Measurements from ENCODE around the gene KRT84.
"Not testable (repeated sequence)": the region's sequence is repeated elsewhere in the genome, so short reads cannot be mapped to it uniquely, and the experiment has no call there.

The KRT84 gene

DNA sequence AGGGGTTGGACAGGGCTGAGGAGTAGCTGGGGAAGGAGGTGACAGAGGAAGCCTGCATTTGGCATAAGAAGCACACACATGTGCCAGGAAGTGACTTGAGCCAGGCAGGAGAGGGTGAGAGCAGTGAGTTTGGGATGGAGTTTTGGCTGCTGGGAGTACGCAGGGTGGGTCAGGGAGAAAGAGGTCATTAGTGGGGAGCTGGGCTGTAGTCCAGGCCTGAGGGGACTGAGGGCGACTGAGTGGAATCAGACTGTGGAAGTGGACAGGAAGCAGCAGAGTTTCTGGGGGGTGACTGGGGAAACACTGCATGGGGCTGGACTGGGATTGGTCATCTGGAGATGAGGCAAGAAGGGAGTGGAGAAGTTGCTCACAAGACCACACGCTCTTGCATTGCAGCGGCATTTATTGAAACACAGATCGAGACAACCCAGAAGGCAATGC, 25.8 kb downstream of the KRT84 start:
- no peak for DNase-seq

DNA sequence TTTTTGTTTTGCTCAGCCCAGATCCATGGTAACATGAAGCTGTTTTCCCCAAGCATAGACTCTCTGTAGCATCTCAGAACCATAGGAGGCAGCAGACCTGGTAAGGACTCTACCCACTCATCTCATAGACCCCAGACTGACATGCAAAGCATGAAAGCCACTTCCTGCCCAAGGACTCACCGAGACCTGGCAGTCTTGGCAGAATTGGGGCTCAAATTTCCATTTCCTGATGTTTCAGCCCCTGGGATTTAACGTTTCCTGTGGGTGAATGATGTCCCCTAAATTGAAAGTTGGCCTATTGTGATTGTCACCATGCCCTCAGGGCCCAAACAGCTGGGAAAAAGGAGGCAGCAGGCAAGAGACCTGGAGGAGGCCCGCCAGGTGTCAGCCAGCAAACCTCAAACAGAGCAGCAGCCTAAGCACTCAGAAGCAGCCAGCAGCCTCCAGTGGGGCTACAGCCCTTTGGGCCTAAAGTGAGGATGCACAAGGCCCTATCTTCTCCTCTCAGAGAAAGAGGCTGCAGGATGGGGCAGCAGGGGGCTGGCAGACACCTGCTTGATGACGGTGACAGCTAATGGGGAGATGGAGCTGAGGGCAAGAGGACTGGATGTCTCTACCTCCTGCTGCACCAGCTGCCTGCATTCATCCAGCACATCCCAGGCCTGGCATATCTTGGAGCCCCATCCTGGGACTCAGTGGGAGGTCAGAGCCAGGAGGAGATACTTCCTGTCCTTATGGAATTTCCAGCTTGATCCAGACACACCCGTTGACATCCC, 26.7 kb downstream of the KRT84 start:
- no peak for DNase-seq

DNA sequence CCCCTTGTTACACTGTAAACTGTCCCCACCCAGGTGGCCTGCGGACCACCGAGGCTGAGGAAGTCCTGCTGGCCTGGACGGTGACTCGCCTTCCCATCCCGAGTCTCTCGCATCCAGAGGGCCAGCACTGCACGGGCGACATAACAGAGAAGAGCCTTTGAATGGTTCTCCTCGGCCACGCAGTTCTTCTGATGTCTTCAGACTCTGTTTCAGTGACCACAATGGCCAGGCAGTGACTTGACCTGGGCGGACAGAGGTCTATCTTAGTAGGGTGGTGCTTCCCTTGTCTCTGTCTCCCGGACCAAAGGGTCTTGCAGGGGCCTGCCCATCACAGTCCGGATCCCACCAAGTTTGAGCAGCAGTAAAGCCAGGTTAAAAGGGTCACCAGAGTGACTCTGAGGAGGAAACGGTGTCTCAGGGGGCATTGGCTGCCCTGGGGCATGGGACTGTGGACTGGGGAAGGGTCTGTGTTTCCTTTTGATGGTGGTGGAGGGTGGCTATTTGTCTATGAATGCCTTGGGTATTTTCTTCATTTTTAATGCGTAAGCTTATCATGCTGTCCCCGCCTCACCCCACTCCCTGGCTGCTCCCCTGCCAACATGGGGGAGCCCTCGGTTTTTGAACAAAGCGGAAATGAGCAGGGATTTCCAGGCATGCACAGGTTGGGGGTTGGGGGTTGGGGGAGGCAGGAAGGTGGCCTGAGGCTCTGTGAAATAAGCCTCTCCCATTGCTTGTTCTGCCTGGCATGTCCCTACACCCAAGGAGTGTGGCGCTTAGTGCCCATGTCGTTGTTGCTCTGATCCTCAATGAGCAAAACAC, 28.5 kb downstream of the KRT84 start:
- DNase-seq = no peak

DNA sequence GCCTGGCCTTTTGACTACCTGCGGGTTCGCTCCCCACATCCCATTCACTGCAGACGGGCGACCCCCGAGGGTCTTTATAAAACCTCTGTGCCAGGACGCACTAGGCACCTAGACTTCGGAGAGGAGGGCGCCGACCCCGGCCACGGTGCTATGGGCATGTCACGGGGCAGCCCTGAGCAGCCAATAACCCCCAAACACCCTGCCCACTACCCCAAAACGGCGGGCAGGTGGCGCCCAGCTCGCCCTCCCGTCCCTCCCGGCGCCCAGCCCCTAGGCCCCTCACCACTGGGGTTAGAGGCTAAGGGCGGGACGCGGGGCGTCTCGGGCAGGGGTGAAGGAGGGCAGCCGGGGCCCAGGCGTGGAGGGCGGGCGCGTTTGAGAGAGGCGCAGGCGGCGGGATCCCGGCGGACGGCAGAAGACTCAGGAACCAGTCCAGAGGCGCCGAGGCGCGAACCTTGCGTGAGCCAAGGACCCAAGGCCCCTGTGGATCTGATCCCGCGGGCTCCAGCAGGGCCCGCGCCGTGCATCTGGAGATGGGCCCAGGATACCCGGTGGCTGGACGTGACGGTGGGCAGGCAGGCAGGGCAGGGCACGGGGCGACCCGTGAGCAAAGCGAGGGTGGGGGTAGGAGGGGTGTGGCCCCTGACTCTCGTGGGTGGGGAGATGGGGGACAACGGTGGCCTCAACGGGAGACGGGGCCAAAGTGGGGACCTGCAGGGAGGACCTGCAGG, 29.3 kb downstream of the KRT84 start:
- DNase-seq = no peak

DNA sequence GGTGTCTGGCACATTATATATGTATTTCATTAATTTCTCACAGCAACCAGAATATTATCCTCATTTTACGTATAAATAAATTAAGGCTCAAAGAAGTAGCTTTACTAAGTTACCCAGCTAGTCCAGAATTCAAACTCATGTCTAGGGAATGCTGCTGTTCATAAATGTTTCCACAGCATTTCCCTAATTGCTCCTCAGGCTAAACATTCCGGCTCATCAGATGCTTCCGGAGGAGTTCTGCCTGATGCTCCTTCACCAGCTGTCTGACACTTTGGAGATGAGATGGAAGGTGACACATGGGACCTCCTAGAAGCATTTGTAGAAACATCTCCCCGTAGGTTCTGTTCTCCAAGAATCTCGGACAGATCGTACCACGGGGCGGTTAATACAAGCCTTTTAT, 30.3 kb downstream of the KRT84 start:
- DNase-seq = no peak

DNA sequence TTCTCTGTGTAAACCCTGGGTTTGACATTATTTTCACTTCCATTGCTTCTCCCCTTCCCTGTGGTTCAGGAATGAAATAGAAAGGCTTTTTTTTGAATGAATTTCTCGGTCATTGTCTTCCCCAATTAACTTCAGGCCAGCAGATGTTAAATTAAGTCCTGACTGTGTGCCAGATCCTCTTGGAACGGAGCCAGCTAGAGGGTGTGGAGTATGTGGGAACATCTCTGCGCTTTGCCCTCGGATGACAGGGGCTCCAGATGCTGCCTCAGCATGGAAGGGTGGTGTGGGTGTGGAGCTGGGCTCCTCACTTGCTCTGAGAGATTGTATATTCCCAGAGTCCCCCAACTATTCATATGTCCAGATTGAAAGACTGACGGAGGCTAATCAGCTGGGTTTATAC, 31.3 kb downstream of the KRT84 start:
- peak; percentile 22 to 59 for DNase-seq

DNA sequence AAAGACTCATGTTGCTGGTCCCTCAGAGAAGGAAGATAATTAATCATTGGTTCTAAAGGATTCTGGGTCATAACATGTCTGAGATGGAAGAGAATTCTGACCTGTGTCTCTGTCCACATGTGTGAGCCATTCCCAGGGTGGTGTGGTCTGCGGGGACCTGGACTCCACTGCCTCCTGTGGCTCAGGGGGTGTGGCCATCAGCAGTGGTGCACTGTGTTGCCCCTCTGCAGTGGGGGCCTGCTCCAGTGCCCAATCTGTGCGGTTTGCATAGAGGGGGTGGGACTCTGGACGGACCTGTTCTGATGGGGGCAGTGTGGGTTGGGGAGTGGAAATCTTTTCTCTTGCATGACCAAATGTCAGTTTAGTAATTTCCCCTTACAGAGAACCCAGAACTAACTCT, 31.7 kb downstream of the KRT84 start:
- DNase-seq = no peak

DNA sequence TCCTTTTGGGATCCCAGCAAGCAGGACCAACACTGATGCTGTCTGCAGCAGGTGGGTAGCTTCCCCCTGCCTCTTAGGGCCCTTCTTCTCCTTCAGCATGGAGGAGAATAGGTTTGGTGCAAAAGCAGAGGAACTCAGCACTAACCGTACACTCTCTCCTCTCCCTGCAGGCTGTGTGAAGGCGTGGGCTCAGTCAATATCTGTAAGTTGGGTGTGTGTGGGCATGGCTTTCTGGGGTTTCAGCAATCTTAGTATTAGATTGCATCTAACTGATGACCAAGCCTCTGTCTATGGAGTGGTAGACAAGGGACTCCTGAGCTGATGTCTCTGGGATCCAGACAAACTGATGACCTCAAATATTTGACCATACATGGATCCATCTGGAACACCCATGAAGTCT, 32.5 kb downstream of the KRT84 start:
- DNase-seq = no peak

DNA sequence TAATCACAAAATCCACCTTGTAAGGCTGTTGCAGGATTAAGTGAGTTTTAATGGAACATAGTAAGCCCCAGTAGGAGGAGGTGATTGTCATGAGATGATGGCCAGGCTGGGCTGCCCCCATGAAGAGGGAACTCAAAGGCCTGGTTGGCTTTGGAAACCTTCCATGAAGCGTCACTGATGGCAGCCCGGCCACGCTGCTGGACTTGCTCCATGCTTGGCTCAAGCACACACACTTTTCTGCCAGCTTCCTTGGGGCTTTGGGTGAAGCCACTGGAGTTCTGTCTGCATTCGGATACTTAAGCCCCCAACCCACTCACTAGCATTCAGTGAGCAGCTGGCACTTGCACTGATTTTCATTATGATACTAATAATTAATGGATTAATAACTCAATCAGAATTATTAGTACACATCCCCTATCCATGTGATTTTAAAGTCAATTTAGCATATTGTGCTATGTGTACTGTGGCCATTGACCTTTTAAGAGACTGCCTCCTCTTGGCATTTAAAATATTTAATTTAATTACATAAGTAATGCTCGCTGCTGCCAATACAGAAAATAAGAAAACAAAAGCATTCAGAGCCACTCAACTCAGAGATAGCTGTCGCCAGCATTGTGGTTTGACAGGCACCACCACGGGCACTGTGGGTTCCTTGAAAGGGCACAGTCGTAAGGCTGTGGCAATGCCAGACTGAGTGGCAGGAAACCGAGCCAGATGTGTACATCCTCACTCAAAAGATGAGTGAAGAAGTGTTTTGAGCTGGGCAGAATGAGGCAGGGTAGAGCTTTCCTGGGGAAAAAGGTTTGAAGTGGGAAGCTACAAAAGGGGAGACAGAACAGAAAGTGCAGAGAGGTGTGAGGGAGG, 34.0 kb downstream of the KRT84 start:
- no peak for DNase-seq

DNA sequence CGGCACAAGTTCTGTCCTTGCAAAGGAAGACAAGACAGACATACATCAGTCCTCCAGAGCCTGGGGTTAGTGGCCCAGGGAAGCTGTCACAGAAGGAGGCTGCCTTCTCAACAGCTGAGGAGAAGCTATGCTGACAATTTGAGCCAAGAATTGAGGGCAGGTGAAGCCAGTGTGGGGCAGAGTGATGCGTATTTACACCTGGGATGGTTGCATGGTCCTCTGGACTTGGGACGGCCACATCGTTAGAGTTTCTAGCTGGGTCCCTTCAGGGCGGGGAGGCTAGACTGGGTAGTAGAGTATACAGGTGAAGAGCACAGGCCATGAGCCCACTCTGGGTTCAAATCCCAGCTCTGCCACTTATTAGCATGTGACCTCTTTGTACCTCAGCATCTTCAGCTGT, 34.7 kb downstream of the KRT84 start:
- no peak for DNase-seq

DNA sequence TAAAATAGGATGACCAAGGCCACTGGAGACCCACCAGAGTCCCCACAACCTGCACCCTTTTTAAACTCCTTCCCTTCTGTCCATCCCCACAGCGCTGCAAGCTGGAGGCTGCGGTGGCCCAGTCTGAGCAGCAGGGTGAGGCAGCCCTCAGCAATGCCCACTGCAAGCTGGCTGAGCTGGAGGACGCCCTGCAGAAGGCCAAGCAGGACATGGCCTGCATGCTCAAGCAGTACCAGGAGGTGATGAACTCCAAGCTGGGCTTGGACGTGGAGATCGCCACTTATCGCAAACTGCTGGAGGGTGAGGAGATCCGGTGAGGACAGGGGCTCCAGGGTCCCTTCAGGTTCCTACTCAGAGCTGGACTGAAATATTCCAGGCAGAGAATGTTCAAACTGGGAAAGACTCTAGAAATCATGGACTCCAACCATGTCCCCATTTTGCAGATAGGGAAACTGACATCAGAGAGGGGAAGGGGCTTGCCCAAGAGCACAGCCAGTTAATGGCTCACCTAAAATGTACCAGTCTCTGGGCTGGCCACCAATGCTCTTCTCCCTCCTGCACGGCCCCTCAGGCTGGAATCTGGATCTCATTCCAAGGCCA, 35.3 kb downstream of the KRT84 start:
- no peak for DNase-seq

DNA sequence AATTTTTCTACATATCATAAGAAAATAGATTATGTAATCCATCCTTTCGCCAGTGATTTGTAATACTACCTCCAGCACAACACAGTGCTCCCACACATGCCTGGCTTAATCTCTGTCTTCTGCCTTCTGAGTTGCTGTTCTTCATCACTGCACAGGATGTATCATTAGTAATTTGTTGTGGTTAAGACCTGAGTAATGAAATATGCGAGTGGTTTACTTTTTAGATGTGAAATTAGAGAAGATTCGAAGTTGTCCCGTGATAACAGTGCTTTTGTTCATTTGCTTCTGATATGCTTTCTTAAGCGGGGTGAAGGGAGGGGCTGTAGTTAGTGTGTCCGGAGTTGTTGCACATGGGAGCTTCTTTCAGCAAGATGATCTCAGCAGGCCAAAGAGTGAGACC, 36.3 kb downstream of the KRT84 start:
- DNase-seq = no peak

DNA sequence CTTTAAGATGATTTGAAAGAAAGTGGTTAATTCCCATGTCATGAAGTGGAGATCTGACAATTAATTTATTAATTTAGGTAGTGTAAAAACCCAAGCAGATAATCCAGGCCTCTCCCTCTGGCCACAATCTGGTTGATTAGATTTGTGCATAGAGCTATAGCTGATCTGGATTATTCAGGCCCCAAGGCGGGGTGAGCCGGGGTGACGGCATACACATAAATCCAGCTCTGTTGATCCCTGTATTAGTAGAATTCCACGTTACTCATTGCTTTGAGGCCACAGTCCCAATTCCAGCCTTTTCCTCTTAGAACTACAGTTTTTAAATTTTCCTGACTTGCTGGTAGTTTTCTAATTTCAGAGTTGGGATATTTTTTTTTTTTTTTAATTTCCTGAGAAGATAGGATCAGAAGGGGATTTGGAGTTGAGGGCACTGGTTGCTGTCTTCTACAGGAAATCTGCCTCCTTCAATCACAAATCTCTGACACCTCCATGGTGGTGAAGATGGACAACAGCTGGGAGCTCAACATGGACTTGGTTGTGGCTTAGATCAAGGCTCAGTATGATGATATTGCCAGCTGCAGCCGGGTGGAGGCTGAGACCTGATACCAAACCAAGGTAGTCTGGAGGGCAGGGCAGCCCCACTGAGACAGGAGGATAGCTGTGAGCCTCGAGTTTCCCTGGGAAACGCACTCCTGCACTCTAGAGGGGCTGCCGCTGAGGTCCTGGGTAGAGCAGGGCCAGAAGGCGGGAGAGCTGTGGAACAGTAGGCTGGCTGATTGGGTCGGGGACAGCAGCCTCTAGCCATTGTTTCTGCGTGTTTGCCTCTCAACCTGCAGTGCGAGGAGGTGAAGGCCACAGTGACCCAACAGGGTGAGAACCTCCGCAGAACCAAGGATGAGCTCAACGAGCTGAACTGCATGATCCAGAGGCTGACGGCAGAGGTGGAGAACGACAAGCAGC, 37.6 kb downstream of the KRT84 start:
- DNase-seq = no peak

DNA sequence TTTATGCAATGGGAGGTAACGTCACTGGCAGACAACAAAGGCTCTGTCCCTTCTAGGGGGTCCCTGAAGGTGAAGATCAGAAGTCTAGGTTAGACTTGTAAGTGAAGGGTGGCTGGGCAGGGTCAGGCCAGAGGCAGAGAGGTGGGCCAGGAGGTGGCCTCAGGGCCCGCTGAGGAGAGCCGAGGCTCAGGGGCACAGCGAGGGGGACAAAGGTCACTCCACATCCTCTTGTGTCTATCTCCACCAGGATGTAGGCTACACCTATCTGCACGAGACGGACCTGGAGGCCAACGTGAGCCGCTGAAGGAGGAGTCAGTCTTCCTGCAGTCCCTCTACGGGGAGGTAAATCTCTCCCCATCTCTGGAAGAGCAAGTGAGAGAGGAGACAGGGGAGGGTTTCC, 38.4 kb downstream of the KRT84 start:
- DNase-seq = no peak

DNA sequence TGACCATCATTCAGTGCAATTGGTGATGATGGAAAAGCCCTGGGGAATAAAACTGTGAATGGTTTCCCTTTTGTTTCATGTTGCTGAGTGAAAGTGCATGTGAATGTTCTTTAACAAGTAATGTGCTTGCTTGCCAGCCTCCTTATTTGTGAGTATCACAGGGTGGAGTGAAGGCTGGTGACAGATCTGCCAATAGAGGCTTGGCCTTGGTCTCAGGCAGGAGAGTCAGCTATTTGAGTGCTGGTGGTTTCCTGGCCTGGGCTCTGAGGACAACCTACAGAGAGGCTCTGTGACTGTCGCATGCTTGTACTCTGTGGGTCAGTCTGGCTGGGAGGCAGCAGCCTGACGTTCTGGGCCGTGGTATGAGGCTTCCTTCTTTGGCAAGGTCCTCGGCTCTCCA, 38.9 kb downstream of the KRT84 start:
- DNase-seq = no peak

DNA sequence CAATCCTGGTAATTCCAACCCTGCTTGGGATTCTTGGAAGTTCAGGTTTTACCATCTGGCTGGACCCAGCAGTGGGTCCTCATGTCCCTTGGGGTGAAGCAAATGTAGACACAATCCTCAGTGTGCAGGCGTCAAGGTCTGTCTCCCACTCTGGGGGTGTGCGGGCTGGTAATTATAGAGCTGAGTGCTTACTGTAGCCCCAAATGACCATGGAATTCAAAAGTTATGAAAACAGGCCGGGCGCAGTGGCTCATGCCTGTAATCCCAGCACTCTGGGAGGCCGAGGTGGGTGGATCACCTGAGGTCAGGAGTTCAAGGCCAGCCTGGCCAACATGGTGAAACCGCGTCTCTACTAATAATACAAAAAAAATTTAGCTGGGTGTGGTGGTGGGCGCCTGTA, 40.4 kb downstream of the KRT84 start:
- not testable (repeated sequence) for DNase-seq

DNA sequence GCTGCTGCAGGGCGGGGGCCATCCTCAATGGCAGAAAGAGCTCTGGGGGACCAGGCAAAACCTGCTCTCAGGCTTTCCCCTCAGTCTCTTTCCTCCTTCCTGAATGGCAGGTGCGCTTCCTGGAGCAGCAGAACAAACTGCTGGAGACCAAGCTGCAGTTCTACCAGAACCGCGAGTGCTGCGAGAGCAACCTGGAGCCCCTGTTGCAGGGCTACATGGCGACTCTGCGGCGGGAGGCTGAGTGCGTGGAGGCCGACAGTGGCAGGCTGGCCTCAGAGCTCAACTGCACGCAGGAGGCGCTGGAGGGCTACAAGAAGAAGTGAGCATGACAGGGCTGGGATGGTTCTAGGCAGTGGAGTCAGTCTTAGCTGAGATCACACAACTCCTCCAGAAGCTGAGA, 41.3 kb downstream of the KRT84 start:
- no peak for DNase-seq

DNA sequence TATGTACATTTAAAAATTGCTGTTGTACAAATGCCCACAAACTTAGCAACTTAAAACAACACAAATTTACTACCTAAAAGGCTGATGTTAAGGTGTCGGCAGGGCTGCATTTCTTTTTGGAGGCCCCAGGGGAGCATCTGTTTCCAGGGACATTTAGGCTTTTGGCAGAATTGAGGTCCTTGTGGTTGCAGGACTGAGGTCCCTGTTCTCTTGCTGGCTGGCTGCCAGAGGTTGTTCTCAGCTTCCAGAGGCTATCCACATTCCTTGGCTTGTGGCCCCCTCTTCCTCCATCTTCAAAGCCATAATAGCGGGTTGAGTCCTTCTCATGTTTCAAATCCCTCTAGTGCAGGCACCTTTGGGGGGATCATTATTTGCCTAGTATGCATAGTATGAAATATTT, 41.9 kb downstream of the KRT84 start:
- no peak for DNase-seq

DNA sequence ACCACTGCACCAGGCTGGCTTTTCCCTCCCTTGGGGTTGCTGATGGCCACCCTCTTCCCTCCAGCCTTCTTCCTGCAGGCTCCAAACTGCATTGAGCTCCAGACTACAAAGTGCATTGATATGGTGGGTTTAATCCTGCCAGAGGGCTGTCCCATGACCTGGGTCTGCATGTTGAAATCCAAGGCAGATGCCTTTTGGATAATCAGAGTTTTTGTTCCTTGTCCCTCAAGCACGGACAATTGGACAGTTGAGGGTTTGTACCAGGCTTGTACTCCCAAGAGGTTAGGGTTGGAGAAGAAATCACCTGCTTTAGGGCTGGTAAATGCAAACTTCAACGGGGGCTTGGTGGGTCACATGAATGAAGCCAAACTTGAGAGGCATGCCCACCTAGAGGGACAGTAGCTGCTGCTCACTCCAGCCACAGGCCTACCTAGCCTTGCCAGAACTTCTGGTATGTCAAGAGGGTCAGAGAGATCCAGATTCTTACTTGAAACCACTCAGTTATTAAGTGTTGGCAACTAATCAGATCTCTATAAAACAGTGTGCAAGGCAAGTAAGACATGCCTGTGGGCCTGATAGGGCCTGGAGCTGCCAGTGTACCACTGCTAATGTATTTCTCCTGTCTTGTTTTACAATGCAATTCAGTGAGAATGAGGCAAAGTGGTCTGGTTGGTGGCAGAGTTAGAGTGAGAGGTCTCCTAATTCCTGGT, 42.5 kb downstream of the KRT84 start:
- no peak for DNase-seq

DNA sequence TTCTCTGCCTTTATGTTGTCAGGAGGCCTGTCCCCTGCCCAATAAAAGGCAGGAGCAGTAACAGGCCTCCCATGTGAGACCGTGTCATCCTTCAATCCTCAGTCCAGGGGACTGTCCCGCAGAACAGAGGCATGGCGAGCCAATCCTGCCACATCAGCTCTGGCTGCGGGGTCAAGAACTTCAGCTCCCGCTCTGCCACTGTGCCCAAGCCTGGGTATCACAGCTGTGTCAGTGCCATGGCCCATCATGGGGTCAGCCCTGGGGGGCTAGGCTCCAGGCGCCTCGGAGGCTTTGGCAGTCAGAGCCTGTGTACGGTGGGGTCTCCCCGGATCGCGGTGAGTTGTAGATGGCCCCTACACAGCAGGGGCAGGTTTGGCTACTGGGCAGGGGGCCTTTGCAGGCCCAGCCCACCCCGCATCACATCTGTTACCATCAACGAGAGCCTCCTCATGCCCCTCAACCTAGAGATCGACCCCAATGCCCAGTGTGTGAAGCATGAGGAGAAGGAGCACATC, 44.3 kb downstream of the KRT84 start:
- no peak for DNase-seq

Measured in NCI-H2081 (cell line).